Activated CD4-positive, alpha-beta memory T cell treated with anti-CD3 and anti-CD28 coated beads for 36 hours (primary cell): ENCODE measurements around the gene NUPR1. TPM values are rescaled to one million over a fixed set of nuclear protein-coding genes. Genes with fewer than 3 reads are reported as not detected.

Source experiments
- CTCF ChIA-PET: fragments of 350-600 bp; sonication (Branson Sonifier 250); formaldehyde crosslinking; loops from one replicate; lab custom pipeline; 2021; ENCODE audit warnings: antibody characterized with exemption, inconsistent platforms; lab: Charles Lee
- POLR2A ChIA-PET: fragments of 350-600 bp; sonication (Branson Sonifier 250); formaldehyde crosslinking; loops from one replicate; lab custom pipeline; 2021; ENCODE audit warnings: antibody characterized with exemption; lab: Charles Lee
- DNase-seq: peaks from one replicate; pipeline ENCODE4 v3.0.0-alpha.2; 2020
- H3K27ac Mint-ChIP-seq: one replicate; pipeline ENCODE4 v1.8.0; 2021; ENCODE audit warnings: mixed read lengths
- H3K27me3 Mint-ChIP-seq: one replicate; pipeline ENCODE4 v1.8.0; 2021; ENCODE audit warnings: mixed read lengths
- H3K36me3 Mint-ChIP-seq: one replicate; pipeline ENCODE4 v1.8.0; 2021; ENCODE audit warnings: mixed read lengths
- H3K4me1 Mint-ChIP-seq: one replicate; pipeline ENCODE4 v1.8.0; 2021; ENCODE audit warnings: low read depth, mixed read lengths
- H3K4me3 Mint-ChIP-seq: one replicate; pipeline ENCODE4 v1.8.0; 2021; ENCODE audit warnings: mild to moderate bottlenecking, mixed read lengths
- H3K9me3 Mint-ChIP-seq: one replicate; pipeline ENCODE4 v1.8.0; 2021; ENCODE audit warnings: mixed read lengths
- intact Hi-C: fragments of 100-400 bp; cut with micrococcal nuclease; formaldehyde crosslinking; loops from one replicate; pipeline ENCODE4 v1.15.1; 2023
- total RNA-seq, 2 experiments: library from RNA; stranded (reverse); gene quantifications; one replicate each; pipeline ENCODE4 v1.2.3, GENCODE V29; 2021

Gene NUPR1, protein sequence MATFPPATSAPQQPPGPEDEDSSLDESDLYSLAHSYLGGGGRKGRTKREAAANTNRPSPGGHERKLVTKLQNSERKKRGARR
- not detected for total RNA-seq

DNA sequence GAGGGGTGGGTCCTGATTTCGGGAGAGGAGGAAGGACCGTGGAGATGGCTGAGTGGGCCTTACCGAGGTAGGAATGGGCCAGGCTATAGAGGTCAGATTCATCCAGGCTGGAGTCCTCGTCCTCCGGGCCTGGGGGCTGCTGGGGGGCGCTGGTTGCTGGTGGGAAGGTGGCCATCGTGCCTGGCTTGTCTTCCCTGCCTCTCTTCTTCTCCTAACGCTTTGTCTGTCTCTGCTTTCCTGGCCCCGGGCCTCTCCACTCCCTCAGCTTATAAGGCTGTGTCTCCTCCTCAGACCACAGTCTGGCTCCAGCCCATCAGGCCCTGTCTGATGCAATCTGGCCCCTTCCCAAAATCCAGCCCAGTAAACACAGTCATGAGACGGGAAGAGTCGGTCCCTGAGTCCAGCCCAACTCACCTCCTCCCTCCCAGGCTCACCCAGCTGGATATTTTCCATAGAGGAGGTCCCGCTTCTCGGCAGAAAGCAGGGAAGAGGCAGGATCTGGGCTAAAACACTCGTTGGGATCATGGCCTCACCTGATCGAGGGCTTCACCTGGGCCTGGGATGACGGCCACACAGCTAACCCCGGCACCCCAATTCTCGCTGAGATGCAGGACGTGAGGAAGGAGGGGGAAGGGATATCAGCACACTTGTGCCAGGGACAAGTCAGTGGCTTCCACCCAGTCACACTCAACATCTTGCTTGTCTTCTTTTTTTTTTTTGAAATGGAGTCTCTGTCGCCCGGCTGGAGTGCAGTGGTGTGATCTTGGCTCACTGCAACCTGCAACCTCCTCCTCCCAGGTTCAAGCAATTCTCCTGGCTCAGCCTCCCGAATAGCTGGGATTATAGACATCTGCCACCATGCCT is at the start of gene NUPR1:
TSS of gene NUPR1 (minus strand) at position 242 of the 864 bp plus-strand sequence. CDS start at position 175, 67 bp downstream.
- Mint-ChIP-seq H3K4me1 (peaks cover 24% of the 10 kb centered on the region), H3K36me3 (no peaks in the 10 kb centered on the region), H3K27me3 (no peaks in the 10 kb centered on the region), H3K9me3 (no peaks in the 10 kb centered on the region), H3K4me3 (no peak within 1 kb of the TSS), H3K27ac (no peak within 1 kb of the TSS)
- DNase-seq: no peak
- ChIA-PET POLR2A (interaction anchor here (0.6 kb wide), 1 partner anchor 47 kb away, joined by 4 read pairs; the partner anchor contains the start of gene CLN3), CTCF (interaction anchor here (0.7 kb wide), 1 partner anchor 300 kb away, joined by 3 read pairs; no protein-coding TSS in a partner anchor)
- intact Hi-C loops: no loop called here

DNA sequence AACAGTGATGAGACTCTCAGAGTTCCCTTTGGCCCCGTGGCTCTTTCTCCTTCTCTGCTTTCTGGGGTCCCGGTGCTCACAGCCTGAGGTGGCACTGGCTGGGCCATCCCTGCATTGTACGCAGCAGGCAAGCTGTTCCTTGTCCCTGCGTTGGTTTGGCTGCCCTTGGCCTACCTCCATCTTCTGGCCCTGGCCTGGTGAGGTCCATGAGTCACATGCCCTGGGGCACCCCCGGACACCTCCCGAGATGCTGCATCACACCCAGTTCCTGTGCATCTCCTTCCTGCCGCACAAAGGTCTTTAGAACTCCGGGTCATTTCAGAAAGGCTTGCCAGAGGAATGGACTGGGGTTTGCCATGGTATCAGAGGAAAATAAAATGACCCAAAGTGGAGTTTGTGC is 48.6 kb upstream of the NUPR1 start:
- Mint-ChIP-seq H3K9me3 (no peaks in the 10 kb centered on the region), H3K27me3 (no peaks in the 10 kb centered on the region), H3K36me3 (peaks cover 17% of the 10 kb centered on the region), H3K27ac (no peak overlapping the region), H3K4me3 (no peak overlapping the region), H3K4me1 (no peaks in the 10 kb centered on the region)
- CTCF ChIA-PET: no interaction called here
- POLR2A ChIA-PET: no interaction called here
- intact Hi-C loops: no loop called here
- DNase-seq: no peak

DNA sequence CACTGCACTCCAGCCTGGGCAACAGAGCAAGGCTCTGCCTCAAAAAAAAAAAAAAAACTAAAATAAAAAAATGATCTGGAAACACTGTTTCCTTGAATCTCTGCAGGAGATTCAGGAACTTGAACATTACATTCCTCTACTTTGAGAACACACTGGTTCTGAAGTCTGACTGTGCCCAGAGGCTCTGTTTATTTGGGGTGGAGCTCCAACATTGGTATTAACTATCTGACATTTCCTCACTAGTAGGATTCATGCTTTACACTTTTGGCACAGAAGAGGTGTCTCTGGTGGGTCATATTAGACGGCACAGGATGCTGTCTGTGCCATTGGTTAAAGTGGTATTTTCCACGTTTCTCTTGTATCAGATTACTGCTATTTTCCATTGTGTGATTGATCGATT is 47.7 kb upstream of the NUPR1 start:
- Mint-ChIP-seq H3K4me3 (no peak overlapping the region), H3K4me1 (no peaks in the 10 kb centered on the region), H3K27ac (no peak overlapping the region), H3K9me3 (no peaks in the 10 kb centered on the region), H3K27me3 (no peaks in the 10 kb centered on the region), H3K36me3 (peaks cover 19% of the 10 kb centered on the region)
- intact Hi-C loops: no loop called here
- POLR2A ChIA-PET: no interaction called here
- no peak for DNase-seq
- CTCF ChIA-PET: no interaction called here

DNA sequence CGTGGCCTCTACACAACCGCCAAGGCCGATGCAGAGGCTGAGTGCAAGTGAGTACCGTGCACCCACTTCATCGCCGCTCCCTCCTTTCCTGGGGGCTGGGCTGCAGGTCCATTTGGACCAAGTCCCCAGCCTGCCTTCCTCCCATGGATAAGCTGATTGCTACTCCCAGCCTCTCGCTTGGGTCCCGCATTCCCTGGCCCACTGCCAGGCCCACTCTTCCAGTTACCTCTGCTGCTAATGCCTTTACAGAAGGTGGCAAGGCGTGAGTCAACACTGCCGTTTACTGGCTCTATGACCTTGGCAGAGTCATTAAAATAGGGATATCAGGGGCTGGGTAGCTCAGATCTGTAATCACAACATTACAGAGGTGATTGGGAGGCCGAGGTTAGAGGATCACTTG is 46.9 kb upstream of the NUPR1 start:
- DNase-seq: no peak
- POLR2A ChIA-PET: no interaction called here
- intact Hi-C loops: no loop called here
- Mint-ChIP-seq H3K4me1 (no peaks in the 10 kb centered on the region), H3K27me3 (no peaks in the 10 kb centered on the region), H3K36me3 (peaks cover 22% of the 10 kb centered on the region), H3K9me3 (no peaks in the 10 kb centered on the region), H3K27ac (no peak overlapping the region), H3K4me3 (no peak overlapping the region)
- CTCF ChIA-PET: no interaction called here

DNA sequence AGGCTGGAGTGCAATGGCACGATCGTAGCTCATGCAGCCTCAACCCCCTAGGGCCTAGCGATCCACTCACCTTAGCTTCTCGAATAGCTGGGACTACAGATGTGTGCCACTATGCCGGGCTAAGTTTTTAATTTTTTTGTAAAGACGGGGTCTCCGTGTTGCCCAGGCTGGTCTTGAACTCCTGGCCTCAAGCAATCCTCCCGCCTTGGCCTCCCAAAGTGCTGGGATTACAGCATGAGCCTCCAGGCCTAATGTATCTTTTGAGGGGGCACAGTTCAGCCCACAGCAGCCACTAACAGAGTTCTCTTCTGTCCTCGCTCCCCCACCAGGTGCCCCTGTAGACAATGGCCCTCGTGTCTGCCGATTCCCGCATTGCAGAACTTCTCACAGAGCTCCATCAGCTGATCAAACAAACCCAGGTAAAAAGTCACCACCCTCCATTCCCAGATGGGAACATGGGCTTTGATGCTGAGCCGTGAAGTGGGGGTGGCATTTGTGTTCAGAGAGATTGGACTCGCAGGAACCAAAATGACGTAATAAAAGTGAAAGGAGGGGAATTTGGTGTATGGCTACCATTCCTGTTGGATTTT is 42.0 kb upstream of the NUPR1 start:
- no peaks in the 10 kb centered on the region for H3K27me3 Mint-ChIP-seq
- ChIA-PET POLR2A (interaction anchor here (1.2 kb wide), 1 partner anchor 39 kb away, joined by 3 read pairs; no protein-coding TSS in a partner anchor), CTCF (interaction anchor here (0.9 kb wide), 1 partner anchor 365 kb away, joined by 3 read pairs; no protein-coding TSS in a partner anchor)
- peaks cover 2% of the 10 kb centered on the region for H3K4me1 Mint-ChIP-seq
- no peak overlapping the region for H3K4me3 Mint-ChIP-seq
- intact Hi-C loops: no loop called here
- peaks cover 13% of the 10 kb centered on the region for H3K36me3 Mint-ChIP-seq
- no peak for DNase-seq
- H3K27ac Mint-ChIP-seq: no peak overlapping the region
- no peaks in the 10 kb centered on the region for H3K9me3 Mint-ChIP-seq

DNA sequence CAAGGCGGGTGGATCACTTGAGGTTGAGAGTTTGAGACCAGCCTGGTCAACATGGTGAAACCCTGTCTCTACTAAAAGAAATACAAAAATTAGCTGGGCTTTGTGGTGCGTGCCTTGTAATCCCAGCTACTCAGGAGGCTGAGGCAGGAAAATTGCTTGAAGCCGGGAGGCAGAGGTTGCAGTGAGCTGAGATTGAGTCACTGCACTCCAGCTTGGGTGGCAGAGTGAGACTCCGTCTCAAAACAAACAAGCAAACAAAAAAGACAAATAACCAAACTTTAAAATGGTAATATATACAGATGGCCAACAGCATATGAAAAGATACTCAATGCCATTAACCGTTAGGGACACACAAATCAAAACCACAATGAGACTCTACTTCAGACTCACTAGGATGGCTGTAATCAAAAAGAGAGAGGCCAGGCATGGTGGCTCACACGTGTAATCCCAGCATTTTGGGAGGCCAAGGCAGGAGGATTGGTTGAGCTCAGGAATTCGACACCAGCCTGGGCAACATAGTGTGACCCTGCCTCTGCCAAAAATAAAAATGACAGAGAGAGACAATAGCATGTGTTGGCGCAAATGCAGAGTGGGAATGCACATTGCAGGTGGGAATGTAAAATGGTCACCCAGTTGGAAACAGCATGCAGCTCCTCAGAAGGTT is 36.8 kb upstream of the NUPR1 start:
- Mint-ChIP-seq H3K4me3 (no peak overlapping the region), H3K27ac (no peak overlapping the region), H3K36me3 (peaks cover 1% of the 10 kb centered on the region), H3K4me1 (peaks cover 7% of the 10 kb centered on the region), H3K27me3 (no peaks in the 10 kb centered on the region), H3K9me3 (no peaks in the 10 kb centered on the region)
- intact Hi-C loops: no loop called here
- CTCF ChIA-PET: no interaction called here
- POLR2A ChIA-PET: no interaction called here
- no peak for DNase-seq

DNA sequence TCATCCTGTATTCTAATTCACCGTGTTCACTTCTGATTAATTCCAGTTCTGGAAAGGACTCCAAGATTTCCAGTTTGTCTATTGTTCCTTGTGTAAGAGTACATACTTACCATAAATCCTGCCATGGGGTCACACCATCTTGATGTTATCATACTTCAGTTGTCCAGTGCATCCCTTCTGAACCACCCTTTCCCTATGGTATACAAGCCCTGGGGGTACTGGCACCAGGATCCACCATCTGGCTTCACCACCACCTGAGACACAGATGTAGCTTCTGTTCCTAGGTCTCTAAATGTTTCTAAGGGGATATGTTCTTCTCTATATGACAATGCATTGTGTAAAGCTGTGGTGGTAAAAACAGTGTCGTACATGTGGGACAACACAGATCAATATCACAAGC is 36.2 kb upstream of the NUPR1 start:
- Mint-ChIP-seq H3K4me3 (no peak overlapping the region), H3K27me3 (no peaks in the 10 kb centered on the region), H3K9me3 (no peaks in the 10 kb centered on the region), H3K27ac (no peak overlapping the region), H3K36me3 (peaks cover 1% of the 10 kb centered on the region), H3K4me1 (peaks cover 7% of the 10 kb centered on the region)
- intact Hi-C loops: no loop called here
- DNase-seq: no peak
- ChIA-PET POLR2A (no interaction called here), CTCF (no interaction called here)

DNA sequence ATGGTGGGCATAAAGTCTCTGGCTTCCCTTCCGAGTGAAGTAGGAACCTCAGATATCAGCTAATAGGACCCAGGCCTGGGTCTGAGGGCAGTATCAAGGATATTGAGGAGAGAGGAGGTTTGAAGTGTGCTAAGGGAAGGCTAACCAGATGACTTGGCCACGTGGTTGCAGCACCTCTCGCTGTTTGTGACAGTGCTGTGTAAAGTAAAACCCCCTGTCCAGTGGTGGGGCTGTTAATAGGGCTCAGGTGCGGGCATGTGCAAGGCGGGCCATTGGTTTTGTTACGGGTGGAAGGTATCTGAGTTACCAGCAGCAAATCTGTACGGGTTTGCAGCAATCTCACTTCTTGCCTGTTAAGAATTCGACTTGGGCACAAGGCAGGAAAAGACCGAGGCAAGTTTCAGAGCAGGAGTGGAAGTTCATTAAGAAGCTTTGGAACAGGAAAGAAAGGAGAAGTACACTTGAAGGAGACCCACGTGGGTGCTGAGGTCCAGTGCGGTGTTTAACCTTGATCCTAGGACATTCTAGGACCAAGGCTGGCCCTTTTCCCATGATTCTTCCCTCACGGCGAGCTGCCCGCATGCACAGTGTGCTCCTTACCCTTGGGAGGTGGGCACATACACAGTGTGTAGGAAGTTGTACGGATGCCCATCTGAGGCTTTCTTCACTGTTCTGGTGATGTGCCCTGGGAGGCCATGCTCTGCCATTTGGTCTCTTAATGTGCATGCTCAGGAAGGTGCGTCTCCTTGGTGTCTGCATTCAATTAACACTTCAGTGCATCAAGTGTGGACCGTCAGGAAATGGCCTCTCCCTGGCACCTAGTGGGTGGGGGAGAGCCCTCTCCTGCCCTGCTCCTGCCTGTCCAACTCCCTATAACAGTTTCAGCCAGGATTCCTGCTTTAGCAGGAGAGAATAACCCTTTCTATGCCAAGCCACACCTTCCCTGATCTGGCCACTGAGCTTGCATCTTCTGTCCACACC is 35.3 kb upstream of the NUPR1 start:
- POLR2A ChIA-PET: no interaction called here
- peaks cover 7% of the 10 kb centered on the region for H3K4me1 Mint-ChIP-seq
- no peak overlapping the region for H3K27ac Mint-ChIP-seq
- no peaks in the 10 kb centered on the region for H3K27me3 Mint-ChIP-seq
- H3K4me3 Mint-ChIP-seq: no peak overlapping the region
- intact Hi-C loops: no loop called here
- H3K36me3 Mint-ChIP-seq: peaks cover 1% of the 10 kb centered on the region
- H3K9me3 Mint-ChIP-seq: no peaks in the 10 kb centered on the region
- CTCF ChIA-PET: interaction anchor here (1.2 kb wide), 1 partner anchor 24 kb away, joined by 3 read pairs; no protein-coding TSS in a partner anchor
- DNase-seq: no peak

DNA sequence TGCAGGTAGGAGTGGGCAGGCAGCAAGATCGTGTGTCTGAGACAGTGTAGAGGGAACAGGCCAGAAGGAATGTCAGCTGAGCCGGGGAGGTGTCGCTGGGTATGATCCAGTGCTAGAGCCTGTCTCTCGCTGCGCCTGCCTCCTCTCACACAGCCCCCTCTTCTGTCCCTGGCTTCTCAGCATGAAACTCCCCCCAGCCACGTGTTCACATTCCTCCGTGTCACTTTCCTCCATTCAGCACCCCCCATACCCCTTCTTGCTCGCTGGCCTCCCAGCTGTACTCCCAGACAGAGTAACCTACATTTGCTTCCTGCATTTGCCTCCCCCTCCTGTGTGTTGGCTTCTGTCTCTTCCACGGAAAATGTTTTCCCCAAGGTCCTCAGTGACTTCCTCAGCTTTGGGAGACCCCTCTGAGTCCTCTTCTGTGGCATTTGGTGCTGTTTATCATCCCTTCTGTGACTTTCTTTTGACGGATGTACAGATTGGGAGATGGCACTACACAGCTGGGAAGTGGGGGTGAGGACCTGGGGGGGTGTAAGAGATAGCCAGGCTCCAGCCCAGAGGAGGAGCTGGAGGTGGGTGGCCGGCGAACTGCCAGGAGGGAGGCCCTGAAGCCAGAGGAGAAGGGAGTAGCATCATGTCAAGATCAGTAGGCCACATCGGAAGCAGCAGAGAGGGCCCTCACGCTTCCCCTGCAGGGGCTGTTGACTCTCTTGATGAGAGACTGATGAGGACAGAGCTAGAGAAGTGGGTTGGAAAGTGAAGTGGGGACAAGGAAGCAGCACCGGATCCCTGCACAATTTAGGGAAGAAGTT is 34.1 kb upstream of the NUPR1 start:
- no peaks in the 10 kb centered on the region for H3K27me3 Mint-ChIP-seq
- no peak overlapping the region for H3K4me3 Mint-ChIP-seq
- intact Hi-C loops: no loop called here
- H3K4me1 Mint-ChIP-seq: peaks cover 5% of the 10 kb centered on the region
- CTCF ChIA-PET: interaction anchor here (1.2 kb wide), 1 partner anchor 25 kb away, joined by 3 read pairs; no protein-coding TSS in a partner anchor
- no peak overlapping the region for H3K27ac Mint-ChIP-seq
- DNase-seq: no peak
- H3K9me3 Mint-ChIP-seq: no peaks in the 10 kb centered on the region
- POLR2A ChIA-PET: no interaction called here
- H3K36me3 Mint-ChIP-seq: peaks cover 1% of the 10 kb centered on the region

DNA sequence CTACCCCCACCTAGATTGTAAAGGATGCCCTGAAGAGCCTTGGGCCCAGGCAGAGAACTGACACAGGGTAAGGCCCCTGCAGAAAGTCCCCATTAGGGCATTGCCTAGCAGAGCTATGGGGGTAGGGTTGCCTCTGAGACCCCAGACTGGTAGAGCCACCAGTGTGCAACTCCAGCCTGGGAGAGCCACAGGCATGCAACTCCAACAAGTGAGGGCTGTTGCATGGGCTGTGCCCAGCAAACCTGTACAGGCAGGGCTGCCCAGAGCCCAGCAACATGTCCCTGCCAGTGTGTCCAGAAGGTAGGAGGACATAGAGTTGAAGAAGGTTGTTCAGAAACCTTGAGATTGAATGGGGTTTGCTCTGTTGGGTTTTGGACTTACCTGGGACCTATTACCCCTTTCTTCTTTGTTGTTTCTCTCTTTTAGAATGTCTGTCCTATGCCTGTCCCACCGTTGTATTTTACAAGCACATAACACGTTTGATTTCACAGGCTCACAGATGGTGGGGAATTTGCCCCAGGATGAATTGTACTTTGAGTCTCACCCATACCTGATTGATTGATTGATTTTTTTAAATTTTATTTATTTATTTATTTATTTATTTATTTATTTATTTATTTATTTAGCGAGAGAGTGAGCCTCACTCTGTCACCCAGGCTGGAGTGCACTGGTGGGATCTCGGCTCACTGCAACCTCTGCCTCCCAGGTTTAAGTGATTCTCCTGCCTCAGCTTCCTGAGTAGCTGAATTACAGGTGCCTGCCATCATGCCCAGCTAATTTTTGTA is 31.4 kb upstream of the NUPR1 start:
- H3K27me3 Mint-ChIP-seq: no peaks in the 10 kb centered on the region
- no peak overlapping the region for H3K27ac Mint-ChIP-seq
- H3K9me3 Mint-ChIP-seq: peaks cover 15% of the 10 kb centered on the region
- H3K36me3 Mint-ChIP-seq: peaks cover 14% of the 10 kb centered on the region
- DNase-seq: no peak
- peaks cover 7% of the 10 kb centered on the region for H3K4me1 Mint-ChIP-seq
- intact Hi-C loops: no loop called here
- H3K4me3 Mint-ChIP-seq: no peak overlapping the region
- ChIA-PET CTCF (no interaction called here), POLR2A (no interaction called here)
